GM18499 (cell line): ENCODE data around the gene C5.

ENCODE experiments used
- ATAC-seq: cut with Tn5 transposase; IDR thresholded peaks from one replicate; pipeline ENCODE4 v1.9.1; 2021; ENCODE audit warnings: moderate number of reproducible peaks; ENCODE audit not compliant: insufficient read depth, unreplicated experiment

The C5 gene

DNA sequence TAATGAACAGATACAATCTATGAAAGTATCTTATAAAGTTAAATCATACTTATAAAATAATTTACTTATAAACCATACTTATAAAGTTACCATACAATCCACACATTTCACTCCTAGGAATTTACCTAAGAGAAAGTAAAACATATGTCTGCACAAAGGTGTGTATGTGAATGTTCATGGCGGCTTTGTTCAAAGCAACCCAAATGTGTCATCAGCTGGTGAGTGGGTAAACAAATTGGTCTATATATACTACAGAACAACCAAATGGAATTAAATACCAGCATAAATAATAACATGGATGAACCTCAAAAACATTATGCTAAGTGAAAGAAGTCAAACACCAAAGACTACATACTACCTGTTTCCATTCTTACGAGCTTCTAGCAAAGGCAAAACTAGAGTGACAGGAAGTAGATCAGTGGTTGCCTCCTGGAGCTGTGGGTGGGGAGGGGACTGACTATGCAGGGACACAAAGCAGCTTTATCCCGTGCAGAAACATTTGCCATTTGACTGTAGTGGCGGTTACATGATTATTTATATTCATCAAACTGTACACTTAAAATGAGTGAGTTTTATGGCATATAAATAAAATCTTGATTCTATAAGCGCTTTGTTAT is 134.1 kb downstream of the C5 start:
- no peak for ATAC-seq

DNA sequence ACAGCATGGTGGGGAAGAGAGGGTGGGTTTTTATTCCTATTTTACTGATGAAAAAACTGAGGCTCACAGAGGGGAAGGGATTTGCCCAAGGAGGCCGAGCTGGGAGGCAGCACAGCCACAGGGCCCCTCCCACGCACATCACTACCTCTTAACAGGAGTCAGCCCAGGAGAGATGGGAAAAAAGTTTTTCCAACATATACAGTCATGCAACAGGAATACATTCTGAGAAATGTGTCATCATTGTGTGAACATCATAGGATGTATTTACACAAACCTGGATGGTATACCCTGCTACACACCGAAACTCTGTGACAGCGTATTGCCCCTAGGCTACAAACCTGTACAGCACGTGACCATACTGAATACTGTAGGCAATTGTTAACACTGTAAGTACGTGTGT is 135.1 kb downstream of the C5 start:
- no peak for ATAC-seq

GRCh38 chr9:120914396-120914795 is 135.7 kb downstream of the C5 start:
- ATAC-seq: no peak

DNA sequence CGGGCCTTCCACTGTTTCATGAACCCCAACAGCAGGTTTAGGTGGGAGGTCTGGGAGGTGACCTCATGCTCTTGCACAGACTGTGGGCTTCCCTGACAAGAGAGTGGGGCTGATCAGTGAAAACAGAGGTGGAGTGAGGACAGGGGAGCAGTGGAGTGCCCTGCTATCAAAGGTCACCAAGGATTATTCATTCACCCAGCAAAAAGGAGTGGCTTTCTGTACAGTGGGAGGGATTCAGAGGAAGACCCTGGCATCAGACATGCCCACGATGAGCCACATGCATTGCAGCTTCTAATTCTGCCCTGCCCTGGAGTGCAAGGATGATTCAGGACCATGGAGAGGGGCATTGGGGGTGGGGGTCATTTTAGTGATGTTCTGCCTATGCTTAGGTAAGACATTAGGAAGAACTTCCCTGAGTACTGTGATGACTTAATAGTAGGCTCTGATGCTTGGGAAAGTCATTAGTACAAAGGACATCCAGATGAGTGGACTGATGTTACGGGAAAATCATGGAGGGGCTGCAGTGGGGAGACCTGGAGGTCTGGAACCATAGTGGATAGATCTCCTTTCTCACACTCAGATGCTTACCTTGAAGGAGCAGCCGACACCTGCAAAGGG is 136.3 kb downstream of the C5 start:
- ATAC-seq: no peak

DNA sequence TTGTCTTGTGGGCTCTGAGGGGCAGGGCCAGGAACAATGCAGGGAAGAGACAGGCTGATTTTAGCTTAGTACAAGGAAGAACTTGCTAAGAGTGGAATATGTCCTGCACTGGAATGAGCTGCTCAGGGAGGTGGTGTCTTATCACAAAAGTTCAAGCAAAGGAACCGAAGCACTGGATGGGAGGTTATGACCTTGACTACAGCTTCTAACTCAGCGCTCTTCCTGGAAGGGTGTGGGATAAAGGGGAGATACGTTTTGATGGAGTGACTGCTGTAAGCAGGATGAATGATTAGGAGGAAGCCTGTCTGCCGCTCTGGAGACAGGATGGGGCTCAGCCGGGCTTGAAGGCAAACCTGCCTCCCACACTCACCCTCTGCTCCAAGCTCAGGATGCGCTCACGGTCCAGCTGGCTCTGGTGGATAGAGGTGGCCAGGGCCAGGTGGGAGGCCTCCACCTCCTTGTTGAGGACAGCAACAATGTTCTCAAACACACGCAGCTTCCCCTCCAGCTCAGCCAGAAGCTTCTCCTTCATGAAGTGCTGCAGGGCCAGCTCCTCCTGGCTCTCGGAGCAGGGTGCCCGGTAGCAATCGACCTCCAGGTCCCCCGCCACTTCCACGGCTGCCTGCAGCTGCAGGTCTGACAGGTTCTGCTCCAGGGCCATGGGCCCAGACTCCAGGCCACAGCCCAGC is 137.0 kb downstream of the C5 start:
- no peak for ATAC-seq

- ATAC-seq: no peak
Observed at GRCh38 chr9:120911295-120911837, 138.7 kb downstream of the C5 start.

- no peak for ATAC-seq
Observed at GRCh38 chr9:120910643-120911042, 139.4 kb downstream of the C5 start.

GRCh38 chr9:120909904-120910303 is 140.2 kb downstream of the C5 start:
- no peak for ATAC-seq

DNA sequence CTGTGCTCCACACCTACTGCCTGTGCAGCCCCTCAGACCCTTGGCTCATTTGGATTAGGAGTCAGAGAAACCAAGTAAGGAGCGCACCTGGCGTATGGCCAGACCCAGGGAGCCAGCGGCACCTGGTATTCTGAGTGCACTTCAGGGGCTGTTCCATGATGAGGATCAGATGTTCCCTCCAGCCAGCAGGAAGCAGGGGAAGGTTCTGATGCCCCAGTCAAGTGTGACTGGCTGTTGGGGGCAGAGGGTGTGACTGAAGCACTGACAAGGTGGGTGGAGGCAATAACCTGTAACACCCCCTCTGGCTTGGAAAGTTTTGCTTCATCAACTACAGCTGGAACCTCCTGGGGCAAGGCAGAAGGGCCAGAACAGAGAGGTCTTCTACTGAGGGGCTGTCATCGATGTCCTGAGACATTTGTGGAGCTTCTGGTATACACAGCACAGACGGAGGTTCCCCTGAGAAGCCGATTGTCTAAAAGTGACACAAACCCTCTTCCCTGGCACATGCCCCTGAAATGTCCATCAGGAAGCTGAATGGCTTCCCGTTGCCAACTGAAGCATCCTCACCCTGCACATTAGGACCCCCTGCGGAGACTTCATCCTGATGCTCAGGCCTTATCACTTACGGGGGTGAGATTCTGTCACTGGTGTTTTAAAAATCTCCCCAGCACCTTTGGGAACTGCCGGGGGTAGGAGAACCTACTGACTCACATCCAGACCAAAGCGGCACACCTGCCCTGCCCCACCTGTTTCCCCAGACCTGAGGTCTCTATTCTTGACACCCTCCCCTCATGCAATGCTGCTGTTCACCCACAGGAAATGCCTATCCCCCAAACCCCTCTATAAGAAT is 144.5 kb downstream of the C5 start:
- no peak for ATAC-seq

GRCh38 chr9:120904978-120905301 is 145.1 kb downstream of the C5 start:
- no peak for ATAC-seq

GRCh38 chr9:120904061-120904977 is 145.8 kb downstream of the C5 start:
- ATAC-seq: no peak

GRCh38 chr9:120902569-120903535 is 147.2 kb downstream of the C5 start:
- ATAC-seq: no peak
